Measurements from ENCODE around the gene ANO2. TPM values are rescaled to one million over a fixed set of nuclear protein-coding genes. Genes with fewer than 3 reads are reported as not detected.

ANO2 gene
- total RNA-seq, 1 experiment from 2014 or later = 0.68 TPM

GRCh38 chr12:5868625-5869295, 76.3 kb downstream of the ANO2 start:
- no peaks in the 10 kb centered on the region for H3K36me3 Mint-ChIP-seq (ENCODE audit: insufficient read depth, unreplicated experiment)
- H3K27ac Mint-ChIP-seq (ENCODE audit: unreplicated experiment) = no peak overlapping the region
- H3K9me3 Mint-ChIP-seq (ENCODE audit: unreplicated experiment) = no peaks in the 10 kb centered on the region
- DNase-seq = no peak
- ChIA-PET POLR2A (no interaction called here), CTCF (no interaction called here)
- H3K9me3 ChIP-seq = no peaks in the 10 kb centered on the region
- no TSS peak for BruUV-seq (replicated peaks)
- H3K4me3 Mint-ChIP-seq (ENCODE audit: unreplicated experiment) = no peak overlapping the region
- no peaks in the 10 kb centered on the region; the same call in 1 of the 2 replicates for H3K27me3 ChIP-seq (replicated peaks; ENCODE audit: control insufficient read depth, insufficient read depth, low read length)
- no peak overlapping the region for H3K4me3 ChIP-seq (ENCODE audit: low read depth, low read length)
- peaks cover 9% of the 10 kb centered on the region for H3K27me3 Mint-ChIP-seq (ENCODE audit: insufficient read depth, unreplicated experiment)
- no peaks in the 10 kb centered on the region for H3K36me3 ChIP-seq (ENCODE audit: control insufficient read depth, insufficient read depth, low read length)
- intact Hi-C loops (cut with micrococcal nuclease; ENCODE audit: unreplicated experiment) = no loop called here
- no peaks in the 10 kb centered on the region for H3K4me1 Mint-ChIP-seq (ENCODE audit: low read depth, unreplicated experiment)
- 0 out of 2 replicates have a peak, but pooled peaks cover 7% of the 10 kb centered on the region for H3K4me1 ChIP-seq
- TF ChIP-seq, protein P1, sequence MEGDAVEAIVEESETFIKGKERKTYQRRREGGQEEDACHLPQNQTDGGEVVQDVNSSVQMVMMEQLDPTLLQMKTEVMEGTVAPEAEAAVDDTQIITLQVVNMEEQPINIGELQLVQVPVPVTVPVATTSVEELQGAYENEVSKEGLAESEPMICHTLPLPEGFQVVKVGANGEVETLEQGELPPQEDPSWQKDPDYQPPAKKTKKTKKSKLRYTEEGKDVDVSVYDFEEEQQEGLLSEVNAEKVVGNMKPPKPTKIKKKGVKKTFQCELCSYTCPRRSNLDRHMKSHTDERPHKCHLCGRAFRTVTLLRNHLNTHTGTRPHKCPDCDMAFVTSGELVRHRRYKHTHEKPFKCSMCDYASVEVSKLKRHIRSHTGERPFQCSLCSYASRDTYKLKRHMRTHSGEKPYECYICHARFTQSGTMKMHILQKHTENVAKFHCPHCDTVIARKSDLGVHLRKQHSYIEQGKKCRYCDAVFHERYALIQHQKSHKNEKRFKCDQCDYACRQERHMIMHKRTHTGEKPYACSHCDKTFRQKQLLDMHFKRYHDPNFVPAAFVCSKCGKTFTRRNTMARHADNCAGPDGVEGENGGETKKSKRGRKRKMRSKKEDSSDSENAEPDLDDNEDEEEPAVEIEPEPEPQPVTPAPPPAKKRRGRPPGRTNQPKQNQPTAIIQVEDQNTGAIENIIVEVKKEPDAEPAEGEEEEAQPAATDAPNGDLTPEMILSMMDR (IDR thresholded peaks at IDR 0.05; ENCODE audit: insufficient read depth in 1 of 2, low read depth in 1 of 2, low read length in 1 of 2, severe bottlenecking in 1 of 2, unreplicated experiment in 1 of 2) = no peak

DNA sequence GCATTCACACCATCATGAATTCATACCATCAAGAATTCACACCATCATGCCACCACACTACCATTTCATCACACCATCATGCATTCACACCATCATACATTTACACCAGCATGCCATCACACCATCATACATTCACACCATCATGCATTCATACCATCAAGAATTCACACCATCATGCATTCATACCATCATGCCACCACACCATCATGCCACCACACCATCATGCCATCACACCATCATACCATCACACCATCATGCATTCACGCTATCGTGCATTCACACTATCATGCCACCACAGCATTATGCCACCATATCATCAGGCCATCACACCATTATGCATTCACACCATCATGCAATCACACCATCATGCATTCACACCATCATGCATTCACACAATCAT, 79.7 kb downstream of the ANO2 start:
- intact Hi-C loops (cut with micrococcal nuclease; ENCODE audit: unreplicated experiment) = no loop called here

GRCh38 chr12:5864972-5865371, 80.1 kb downstream of the ANO2 start:
- DNase-seq = no peak
- no peaks in the 10 kb centered on the region for H3K9me3 ChIP-seq
- H3K36me3 ChIP-seq (ENCODE audit: control insufficient read depth, insufficient read depth, low read length) = no peaks in the 10 kb centered on the region
- H3K27me3 ChIP-seq (replicated peaks; ENCODE audit: control insufficient read depth, insufficient read depth, low read length) = no peaks in the 10 kb centered on the region; the same call in 1 of the 2 replicates
- no peak overlapping the region for H3K4me3 Mint-ChIP-seq (ENCODE audit: unreplicated experiment)
- no peak overlapping the region for H3K4me3 ChIP-seq (ENCODE audit: low read depth, low read length)
- BruUV-seq (replicated peaks) = no TSS peak
- no peak overlapping the region for H3K27ac Mint-ChIP-seq (ENCODE audit: unreplicated experiment)
- intact Hi-C loops (cut with micrococcal nuclease; ENCODE audit: unreplicated experiment) = no loop called here
- POLR2A ChIA-PET = no interaction called here
- no peaks in the 10 kb centered on the region for H3K36me3 Mint-ChIP-seq (ENCODE audit: insufficient read depth, unreplicated experiment)
- no peaks in the 10 kb centered on the region for H3K4me1 Mint-ChIP-seq (ENCODE audit: low read depth, unreplicated experiment)
- H3K27me3 Mint-ChIP-seq (ENCODE audit: insufficient read depth, unreplicated experiment) = peaks cover 14% of the 10 kb centered on the region
- CTCF ChIA-PET = no interaction called here
- no peaks in the 10 kb centered on the region for H3K9me3 Mint-ChIP-seq (ENCODE audit: unreplicated experiment)
- TF ChIP-seq, protein P1 (IDR thresholded peaks at IDR 0.05; ENCODE audit: insufficient read depth in 1 of 2, low read depth in 1 of 2, low read length in 1 of 2, severe bottlenecking in 1 of 2, unreplicated experiment in 1 of 2) = no peak
- 0 out of 2 replicates have a peak, but pooled peaks cover 7% of the 10 kb centered on the region for H3K4me1 ChIP-seq

More for the DNA sequence above, 79.7 kb downstream of the ANO2 start:
- Histone ChIP-seq H3K4me3 (ENCODE audit: low read depth, low read length) (no peak overlapping the region), H3K9me3 (no peaks in the 10 kb centered on the region), H3K4me1 (0 out of 2 replicates have a peak, but pooled peaks cover 7% of the 10 kb centered on the region), H3K36me3 (ENCODE audit: control insufficient read depth, insufficient read depth, low read length) (no peaks in the 10 kb centered on the region), H3K27me3 (replicated peaks; ENCODE audit: control insufficient read depth, insufficient read depth, low read length) (no peaks in the 10 kb centered on the region; the same call in 1 of the 2 replicates)
- Mint-ChIP-seq H3K27me3 (ENCODE audit: insufficient read depth, unreplicated experiment) (peaks cover 11% of the 10 kb centered on the region), H3K27ac (ENCODE audit: unreplicated experiment) (no peak overlapping the region), H3K4me1 (ENCODE audit: low read depth, unreplicated experiment) (no peaks in the 10 kb centered on the region), H3K4me3 (ENCODE audit: unreplicated experiment) (no peak overlapping the region), H3K36me3 (ENCODE audit: insufficient read depth, unreplicated experiment) (no peaks in the 10 kb centered on the region), H3K9me3 (ENCODE audit: unreplicated experiment) (no peaks in the 10 kb centered on the region)
- CTCF ChIA-PET = no interaction called here
- no TSS peak for BruUV-seq (replicated peaks)
- TF ChIP-seq, protein P1 (IDR thresholded peaks at IDR 0.05; ENCODE audit: insufficient read depth in 1 of 2, low read depth in 1 of 2, low read length in 1 of 2, severe bottlenecking in 1 of 2, unreplicated experiment in 1 of 2) = no peak
- POLR2A ChIA-PET = no interaction called here
- no peak for DNase-seq
